Liver (tissue), 9 donors: ENCODE results near the gene ERGIC1. TPM values are rescaled to one million over a fixed set of nuclear protein-coding genes. Genes with fewer than 3 reads are reported as not detected.

Experiments used
- DNase-seq: peaks from one replicate; pipeline ENCODE4 v3.0.0-alpha.2; 2017; ENCODE audit warnings: low spot score
- H3K27ac ChIP-seq, 2 donors: one replicate each; pipeline ENCODE4 v1.7.0; 2013; ENCODE audit warnings: inconsistent platforms in 2 of 2, low read length in 2 of 2, control low read depth in 1 of 2, low read depth in 1 of 2, mild to moderate bottlenecking in 1 of 2
- H3K27me3 ChIP-seq, 4 donors: one replicate each; pipeline versions ENCODE4 v1.6.1 to v1.7.0; 2013; ENCODE audit warnings: low read length in 3 of 4, inconsistent platforms in 1 of 4, mild to moderate bottlenecking in 1 of 4, moderate library complexity in 1 of 4; ENCODE audit not compliant: control insufficient read depth in 4 of 4, insufficient read depth in 4 of 4
- H3K36me3 ChIP-seq, 4 donors: one replicate each; pipeline versions ENCODE4 v1.6.1 to v1.7.0; 2013; ENCODE audit warnings: low read length in 3 of 4, mild to moderate bottlenecking in 3 of 4, low read depth in 1 of 4, moderate library complexity in 1 of 4; ENCODE audit not compliant: control insufficient read depth in 4 of 4, insufficient read depth in 3 of 4
- H3K4me1 ChIP-seq, 4 donors: one replicate each; pipeline versions ENCODE4 v1.6.1 to v1.7.0; 2013; ENCODE audit warnings: low read length in 3 of 4, mild to moderate bottlenecking in 3 of 4, moderate library complexity in 1 of 4; ENCODE audit not compliant: control insufficient read depth in 4 of 4, insufficient read depth in 4 of 4
- H3K4me3 ChIP-seq, 3 donors: one replicate each; pipeline versions ENCODE4 v1.6.1 to v1.7.0; 2013; ENCODE audit warnings: low read length in 3 of 3, control low read depth in 1 of 3, low read depth in 1 of 3, mild to moderate bottlenecking in 1 of 3
- H3K9ac ChIP-seq, 2 donors: one replicate each; pipeline ENCODE4 v1.7.0; 2013; ENCODE audit warnings: low read length in 2 of 2, mild to moderate bottlenecking in 2 of 2, moderate library complexity in 2 of 2, control low read depth in 1 of 2, low read depth in 1 of 2
- H3K9me3 ChIP-seq, 4 donors: one replicate each; pipeline versions ENCODE4 v1.6.1 to v1.7.0; 2013; ENCODE audit warnings: low read length in 3 of 4; ENCODE audit not compliant: control insufficient read depth in 4 of 4
- ATF3 ChIP-seq: IDR thresholded peaks from 2 replicates; pipeline ENCODE4 v1.6.1; 2016; ENCODE audit warnings: antibody characterized with exemption
- CTCF ChIP-seq: fragments of 150-350 bp; IDR thresholded peaks from 2 replicates; pipeline ENCODE4 v1.5.1; 2017; ENCODE audit warnings: improper control_type of control experiment, low read depth, low read length; ENCODE audit not compliant: missing input control
- EGR1 ChIP-seq, 2 donors: IDR thresholded peaks; 2 replicates each; pipeline ENCODE4 v1.6.1; 2016 to 2018; ENCODE audit warnings: antibody characterized with exemption in 2 of 2, low read depth in 2 of 2
- FOXA2 ChIP-seq: IDR thresholded peaks from 2 replicates; pipeline ENCODE4 v1.6.1; 2016; ENCODE audit warnings: antibody characterized with exemption
- GABPA ChIP-seq, 2 donors: IDR thresholded peaks in 1 of 2; conservative IDR thresholded peaks in 1 of 2; 2 replicates each; pipeline ENCODE4 v1.6.1; 2016; ENCODE audit warnings: antibody characterized with exemption in 2 of 2, mild to moderate bottlenecking in 1 of 2, moderate library complexity in 1 of 2
- HNF4A ChIP-seq, 2 donors: conservative IDR thresholded peaks; 2 replicates each; pipeline ENCODE4 v1.6.1; 2016; ENCODE audit warnings: antibody characterized with exemption in 2 of 2, mild to moderate bottlenecking in 2 of 2
- HNF4G ChIP-seq: IDR thresholded peaks from 2 replicates; pipeline ENCODE4 v1.6.1; 2016; ENCODE audit warnings: antibody characterized with exemption
- JUND ChIP-seq, 2 donors: IDR thresholded peaks; 2 replicates each; pipeline ENCODE4 v1.6.1; 2016; ENCODE audit warnings: antibody characterized with exemption in 2 of 2
- RAD21 ChIP-seq, 2 donors: IDR thresholded peaks; 2 replicates each; pipeline ENCODE4 v1.6.1; 2016; ENCODE audit warnings: antibody characterized with exemption in 2 of 2, mild to moderate bottlenecking in 2 of 2
- SP1 ChIP-seq: IDR thresholded peaks from 2 replicates; pipeline ENCODE4 v1.6.1; 2018; ENCODE audit warnings: antibody characterized with exemption, mild to moderate bottlenecking
- TAF1 ChIP-seq: conservative IDR thresholded peaks from 2 replicates; pipeline ENCODE4 v1.6.1; 2016; ENCODE audit warnings: antibody characterized with exemption, mild to moderate bottlenecking
- WGBS: extraction: QIAGEN DNeasy Blood & Tissue Kit; methylation state at CpG from one replicate; pipeline ENCODE4 v1.1.7; 2013; 5-methylcytosine and 5-hydroxymethylcytosine counted together
- polyA plus RNA-seq, 2 donors: library from polyadenylated mRNA; stranded (reverse) in 1 of 2; unstranded in 1 of 2; fragments of 200-250 nt in 1 of 2; fragments of >200 nt in 1 of 2; fragmentation: Nextera tagmentation in 1 of 2; extraction: Ambion mirVana in 1 of 2; gene quantifications; one replicate each; pipeline versions ENCODE4 v1.2.1 to v1.2.3, GENCODE V29; 2013 to 2015
- total RNA-seq, 2 donors: library from RNA; depleted of rRNA; stranded (reverse); fragments of >200 nt; gene quantifications; one replicate each; pipeline ENCODE4 v1.2.3, GENCODE V29; 2014
- TF ChIP-seq, protein P1 (sequence below): IDR thresholded peaks from 2 replicates; pipeline ENCODE4 v1.6.1; 2016; ENCODE audit warnings: antibody characterized with exemption
- TF ChIP-seq, protein P2 (sequence below): IDR thresholded peaks from 2 replicates; pipeline ENCODE4 v1.6.1; 2016; ENCODE audit warnings: antibody characterized with exemption, mild to moderate bottlenecking
- donor health status: healthy.
- donor health status: healthy.
- donor health status: healthy.
- donor health status: healthy.
- donor health status: healthy.

ERGIC1 gene
- total and polyA plus RNA-seq, 4 donors: 45.4 to 155 (median 101) TPM

GRCh38 chr5:172816925-172817562 is 17.0 kb upstream of the ERGIC1 start:
- H3K9me3 ChIP-seq: no peaks in the 10 kb centered on the region
- no peak overlapping the region for H3K4me3 ChIP-seq
- H3K4me1 ChIP-seq: peaks cover 0 to 4% (median 2%) of the 10 kb centered on the region in 4 donors
- H3K9ac ChIP-seq: no peak overlapping the region
- WGBS: 83% methylated on average over 5 of the region's 5 CpGs
- DNase-seq: no peak
- no peaks in the 10 kb centered on the region for H3K27me3 ChIP-seq
- no peak overlapping the region for H3K27ac ChIP-seq
- TF ChIP-seq HNF4A (conservative IDR thresholded peaks at IDR 0.05) (no peak), EGR1 (IDR thresholded peaks at IDR 0.05; ENCODE audit: low read depth in 2 of 2) (no peak), CTCF (no peak), RAD21 (IDR thresholded peaks at IDR 0.05) (no peak)
- H3K36me3 ChIP-seq: no peaks in the 10 kb centered on the region

- no peak for DNase-seq
- Histone ChIP-seq H3K27me3 (no peaks in the 10 kb centered on the region), H3K36me3 (no peaks in the 10 kb centered on the region), H3K9me3 (no peaks in the 10 kb centered on the region), H3K9ac (no peak overlapping the region), H3K4me3 (no peak overlapping the region), H3K4me1 (peaks cover 0 to 4% (median 2%) of the 10 kb centered on the region in 4 donors), H3K27ac (no peak overlapping the region)
- TF ChIP-seq, protein P1, sequence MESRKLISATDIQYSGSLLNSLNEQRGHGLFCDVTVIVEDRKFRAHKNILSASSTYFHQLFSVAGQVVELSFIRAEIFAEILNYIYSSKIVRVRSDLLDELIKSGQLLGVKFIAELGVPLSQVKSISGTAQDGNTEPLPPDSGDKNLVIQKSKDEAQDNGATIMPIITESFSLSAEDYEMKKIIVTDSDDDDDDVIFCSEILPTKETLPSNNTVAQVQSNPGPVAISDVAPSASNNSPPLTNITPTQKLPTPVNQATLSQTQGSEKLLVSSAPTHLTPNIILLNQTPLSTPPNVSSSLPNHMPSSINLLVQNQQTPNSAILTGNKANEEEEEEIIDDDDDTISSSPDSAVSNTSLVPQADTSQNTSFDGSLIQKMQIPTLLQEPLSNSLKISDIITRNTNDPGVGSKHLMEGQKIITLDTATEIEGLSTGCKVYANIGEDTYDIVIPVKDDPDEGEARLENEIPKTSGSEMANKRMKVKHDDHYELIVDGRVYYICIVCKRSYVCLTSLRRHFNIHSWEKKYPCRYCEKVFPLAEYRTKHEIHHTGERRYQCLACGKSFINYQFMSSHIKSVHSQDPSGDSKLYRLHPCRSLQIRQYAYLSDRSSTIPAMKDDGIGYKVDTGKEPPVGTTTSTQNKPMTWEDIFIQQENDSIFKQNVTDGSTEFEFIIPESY: no peak
- TF ChIP-seq GABPA (IDR thresholded peaks at IDR 0.05 in 1 of 2, conservative IDR thresholded peaks at IDR 0.05 in 1 of 2) (no peak), TAF1 (no peak), JUND (IDR thresholded peaks at IDR 0.05) (no peak)
- WGBS: 78% methylated on average over 7 of the region's 7 CpGs
Observed at GRCh38 chr5:172817664-172818063, 16.4 kb upstream of the ERGIC1 start.

- no peak overlapping the region for H3K4me3 ChIP-seq
- no peak for DNase-seq
- H3K36me3 ChIP-seq: no peaks in the 10 kb centered on the region
- peaks cover 0 to 4% (median 2%) of the 10 kb centered on the region in 4 donors for H3K4me1 ChIP-seq
- H3K27ac ChIP-seq: no peak overlapping the region
- no peak overlapping the region for H3K9ac ChIP-seq
- no peaks in the 10 kb centered on the region for H3K9me3 ChIP-seq
- TF ChIP-seq ATF3 (no peak), EGR1 (IDR thresholded peaks at IDR 0.05; ENCODE audit: low read depth in 2 of 2) (no peak), HNF4G (no peak), SP1 (no peak), FOXA2 (no peak), JUND (IDR thresholded peaks at IDR 0.05) (no peak), GABPA (IDR thresholded peaks at IDR 0.05 in 1 of 2, conservative IDR thresholded peaks at IDR 0.05 in 1 of 2) (no peak), CTCF (no peak)
- TF ChIP-seq, protein P2, sequence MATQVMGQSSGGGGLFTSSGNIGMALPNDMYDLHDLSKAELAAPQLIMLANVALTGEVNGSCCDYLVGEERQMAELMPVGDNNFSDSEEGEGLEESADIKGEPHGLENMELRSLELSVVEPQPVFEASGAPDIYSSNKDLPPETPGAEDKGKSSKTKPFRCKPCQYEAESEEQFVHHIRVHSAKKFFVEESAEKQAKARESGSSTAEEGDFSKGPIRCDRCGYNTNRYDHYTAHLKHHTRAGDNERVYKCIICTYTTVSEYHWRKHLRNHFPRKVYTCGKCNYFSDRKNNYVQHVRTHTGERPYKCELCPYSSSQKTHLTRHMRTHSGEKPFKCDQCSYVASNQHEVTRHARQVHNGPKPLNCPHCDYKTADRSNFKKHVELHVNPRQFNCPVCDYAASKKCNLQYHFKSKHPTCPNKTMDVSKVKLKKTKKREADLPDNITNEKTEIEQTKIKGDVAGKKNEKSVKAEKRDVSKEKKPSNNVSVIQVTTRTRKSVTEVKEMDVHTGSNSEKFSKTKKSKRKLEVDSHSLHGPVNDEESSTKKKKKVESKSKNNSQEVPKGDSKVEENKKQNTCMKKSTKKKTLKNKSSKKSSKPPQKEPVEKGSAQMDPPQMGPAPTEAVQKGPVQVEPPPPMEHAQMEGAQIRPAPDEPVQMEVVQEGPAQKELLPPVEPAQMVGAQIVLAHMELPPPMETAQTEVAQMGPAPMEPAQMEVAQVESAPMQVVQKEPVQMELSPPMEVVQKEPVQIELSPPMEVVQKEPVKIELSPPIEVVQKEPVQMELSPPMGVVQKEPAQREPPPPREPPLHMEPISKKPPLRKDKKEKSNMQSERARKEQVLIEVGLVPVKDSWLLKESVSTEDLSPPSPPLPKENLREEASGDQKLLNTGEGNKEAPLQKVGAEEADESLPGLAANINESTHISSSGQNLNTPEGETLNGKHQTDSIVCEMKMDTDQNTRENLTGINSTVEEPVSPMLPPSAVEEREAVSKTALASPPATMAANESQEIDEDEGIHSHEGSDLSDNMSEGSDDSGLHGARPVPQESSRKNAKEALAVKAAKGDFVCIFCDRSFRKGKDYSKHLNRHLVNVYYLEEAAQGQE: no peak
- TF ChIP-seq, protein P1: no peak
- H3K27me3 ChIP-seq: no peaks in the 10 kb centered on the region
- 94% methylated on average over 3 of the region's 3 CpGs for WGBS
Observed at GRCh38 chr5:172818081-172818480, 16.0 kb upstream of the ERGIC1 start.
